Measurements from ENCODE around the gene ZNF524. TPM values are rescaled to one million over a fixed set of nuclear protein-coding genes. Genes with fewer than 3 reads are reported as not detected.

Gene ZNF524
- 4.7 TPM for total RNA-seq

GRCh38 chr19:55599842-55600661 lies at the start of gene ZNF524:
Gene ZNF524 (plus strand): TSS chr19:55600288. CDS start chr19:55602113, 1,825 bp downstream.

GRCh38 chr19:55580628-55581144 lies 19.4 kb upstream of the ZNF524 start, which contains the start of gene ZNF579:
Gene ZNF579 (minus strand): TSS chr19:55580848. CDS start chr19:55579639, 1,209 bp downstream.

GRCh38 chr19:55599468-55599841 lies 633 bp upstream of the ZNF524 start, which contains the start of gene FIZ1:
Gene FIZ1 (minus strand): TSS chr19:55599517. CDS start chr19:55597865, 1,652 bp downstream.

GRCh38 chr19:55605637-55606470 lies 5.8 kb downstream of the ZNF524 start, which contains the start of gene ZNF865:
Gene ZNF865 (plus strand): TSS chr19:55605647. CDS start chr19:55613619, 7,972 bp downstream.

GRCh38 chr19:55624109-55625003 lies 24.3 kb downstream of the ZNF524 start, which contains the start of gene ZNF784:
Gene ZNF784 (minus strand): TSS chr19:55624566. CDS start chr19:55624561, 5 bp downstream.

GRCh38 chr19:55640577-55641425 lies 40.7 kb downstream of the ZNF524 start, which contains the start of gene ZNF580:
Gene ZNF580 (plus strand): TSS chr19:55641002. CDS start chr19:55642509, 1,507 bp downstream.

GRCh38 chr19:55643003-55643886 lies 43.2 kb downstream of the ZNF524 start, which contains the start of gene ZNF581:
Gene ZNF581 (plus strand): TSS chr19:55643649. CDS start chr19:55644572, 923 bp downstream.

GRCh38 chr19:55647732-55648584 lies 47.9 kb downstream of the ZNF524 start, which contains the start of gene CCDC106:
Gene CCDC106 (plus strand): TSS chr19:55648212. CDS start chr19:55649047, 835 bp downstream.

Other genes with a start within 250 kb of the ZNF524 start
- gene COX6B2, start 245.6 kb upstream of the ZNF524 start, total RNA-seq: not detected
- not detected for gene GARIN5B, start 237.0 kb upstream of the ZNF524 start, total RNA-seq
- gene IL11, start 229.8 kb upstream of the ZNF524 start, total RNA-seq: not detected
- not detected for gene TMEM190, start 223.5 kb upstream of the ZNF524 start, total RNA-seq
- gene TMEM238, start 216.0 kb upstream of the ZNF524 start, total RNA-seq: not detected
- 157 TPM for gene RPL28, start 214.4 kb upstream of the ZNF524 start, total RNA-seq
- 22.8 TPM for gene UBE2S, start 192.5 kb upstream of the ZNF524 start, total RNA-seq
- gene SHISA7, start 157.0 kb upstream of the ZNF524 start, total RNA-seq: 8.5 TPM
- 13.1 TPM for gene ISOC2, start 138.6 kb upstream of the ZNF524 start, total RNA-seq
- not detected for gene C19orf85, start 135.5 kb upstream of the ZNF524 start, total RNA-seq
- gene ZNF628, start 123.7 kb upstream of the ZNF524 start, total RNA-seq: 1.6 TPM
- 12.5 TPM for gene NAT14, start 115.1 kb upstream of the ZNF524 start, total RNA-seq
- gene SSC5D, start 111.9 kb upstream of the ZNF524 start, total RNA-seq: 0.63 TPM
- not detected for gene SBK2, start 63.2 kb upstream of the ZNF524 start, total RNA-seq
- not detected for gene SBK3, start 54.7 kb upstream of the ZNF524 start, total RNA-seq
- 2.8 TPM for gene ZNF579, start 19.4 kb upstream of the ZNF524 start, total RNA-seq
- 3.8 TPM for gene FIZ1, start 771 bp upstream of the ZNF524 start, total RNA-seq
- 3.1 TPM for gene ZNF865, start 5.4 kb downstream of the ZNF524 start, total RNA-seq
- gene ZNF784, start 24.3 kb downstream of the ZNF524 start, total RNA-seq: 4.7 TPM
- 7.2 TPM for gene ZNF580, start 40.7 kb downstream of the ZNF524 start, total RNA-seq
- 10.3 TPM for gene ZNF581, start 43.4 kb downstream of the ZNF524 start, total RNA-seq
- gene CCDC106, start 47.9 kb downstream of the ZNF524 start, total RNA-seq: 9.7 TPM
- 76.7 TPM for gene U2AF2, start 54.7 kb downstream of the ZNF524 start, total RNA-seq
- gene EPN1, start 74.9 kb downstream of the ZNF524 start, total RNA-seq: 33.8 TPM
- not detected for gene NLRP9, start 138.1 kb downstream of the ZNF524 start, total RNA-seq
- gene RFPL4A, start 158.8 kb downstream of the ZNF524 start, total RNA-seq: not detected
- gene RFPL4AL1, start 168.8 kb downstream of the ZNF524 start, total RNA-seq: not detected
- not detected for gene NLRP11, start 231.7 kb downstream of the ZNF524 start, total RNA-seq
- not detected for gene NLRP4, start 236.3 kb downstream of the ZNF524 start, total RNA-seq

Data from parietal lobe (tissue), 1 donor.